ENCODE data around the gene CBFA2T3.

Gene CBFA2T3

DNA sequence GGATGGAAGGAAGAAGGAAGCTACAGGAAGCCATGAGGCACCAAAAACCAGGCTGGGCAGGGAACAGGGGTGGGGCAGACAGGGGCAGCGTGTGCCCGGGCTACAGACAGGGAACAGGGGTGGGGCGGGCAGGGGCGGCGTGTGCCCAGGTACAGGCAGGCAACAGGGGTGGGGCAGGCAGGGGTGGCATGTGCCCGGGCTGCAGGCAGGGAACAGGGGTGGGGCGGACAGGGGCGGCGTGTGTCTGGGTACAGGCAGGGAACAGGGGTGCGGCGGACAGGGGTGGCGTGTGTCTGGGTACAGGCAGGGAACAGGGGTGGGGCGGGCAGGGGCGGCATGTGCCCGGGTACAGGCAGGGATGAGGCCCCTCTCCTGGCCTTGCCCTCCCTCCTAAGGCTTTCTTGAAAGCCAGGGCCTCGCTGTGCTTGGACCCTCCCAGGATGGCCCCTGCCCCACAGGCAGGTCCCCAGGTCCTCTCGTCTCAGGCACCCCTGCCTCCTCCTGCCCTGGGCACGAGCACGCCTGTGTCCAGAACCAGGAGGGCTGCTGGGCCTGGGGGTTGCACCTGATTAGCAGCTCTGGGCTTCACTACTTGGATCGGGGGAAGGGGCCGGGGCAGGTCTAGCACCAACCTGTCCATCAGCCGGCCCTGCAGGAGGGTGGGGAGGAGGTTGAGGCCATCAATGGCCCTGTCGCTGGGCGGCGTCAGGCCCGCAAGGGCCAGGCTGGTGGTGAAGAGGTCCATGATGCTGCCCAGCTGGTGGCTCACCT lies 150.8 kb downstream of the CBFA2T3 start:
- peaks cover 6% of the 10 kb centered on the region for H4K20me1 ChIP-seq
- no peak for TF ChIP-seq Cebpa-rat (IDR thresholded peaks at IDR 0.05)
- H3K36me3 ChIP-seq, result peaks cover 85% of the 10 kb centered on the region
- H3K4me2 ChIP-seq, result no peak overlapping the region
- no peak overlapping the region for H3K27ac ChIP-seq
- peaks cover 8% of the 10 kb centered on the region for H3K4me1 ChIP-seq
- no peaks in the 10 kb centered on the region for H3K9me3 ChIP-seq
- H3K9ac ChIP-seq, result no peak overlapping the region
- no peaks in the 10 kb centered on the region for H3K27me3 ChIP-seq
- H3K4me3 ChIP-seq, result no peak overlapping the region

DNA sequence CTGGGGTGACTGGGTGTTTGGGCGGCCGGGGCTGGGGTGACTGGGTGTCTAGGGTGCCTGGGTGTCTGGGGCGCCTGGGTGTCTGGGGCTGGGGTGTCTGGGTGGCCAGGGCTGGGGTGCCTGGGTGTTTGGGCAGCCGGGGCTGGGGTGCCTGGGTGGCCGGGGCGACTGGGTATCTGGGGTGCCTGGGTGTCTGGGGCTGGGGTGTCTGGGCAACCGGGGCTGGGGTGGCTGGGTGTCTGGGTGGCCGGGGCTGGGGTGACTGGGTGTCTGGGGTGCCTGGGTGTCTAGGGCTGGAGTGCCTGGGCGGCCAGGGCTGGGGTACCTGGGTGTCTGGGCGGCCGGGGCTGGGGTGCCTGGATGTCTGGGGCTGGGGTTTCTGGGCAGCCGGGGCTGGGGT lies 151.9 kb downstream of the CBFA2T3 start:
- no peak overlapping the region for H3K9ac ChIP-seq
- peaks cover 8% of the 10 kb centered on the region for H4K20me1 ChIP-seq
- no peak overlapping the region for H3K27ac ChIP-seq
- H3K4me2 ChIP-seq, result no peak overlapping the region
- H3K4me3 ChIP-seq, result no peak overlapping the region
- H3K27me3 ChIP-seq, result no peaks in the 10 kb centered on the region
- no peak for TF ChIP-seq Cebpa-rat (IDR thresholded peaks at IDR 0.05)
- peaks cover 88% of the 10 kb centered on the region for H3K36me3 ChIP-seq
- H3K9me3 ChIP-seq, result no peaks in the 10 kb centered on the region
- H3K4me1 ChIP-seq, result peaks cover 19% of the 10 kb centered on the region
